Measurements from ENCODE around the gene BTBD1. TPM values are rescaled to one million over a fixed set of nuclear protein-coding genes. Genes with fewer than 3 reads are reported as not detected.

Gene BTBD1
- total and polyA plus RNA-seq, 8 donors, result 13.2 to 94.4 (median 44.9) TPM

GRCh38 chr15:83066034-83066733 is 868 bp downstream of the BTBD1 start:
- no peak for TF ChIP-seq CTCF (IDR thresholded peaks at IDR 0.05)
- intact Hi-C loops (cut with DNase I; ENCODE audit: low total_unique reads), result no loop called here
- H3K27ac ChIP-seq, result peak overlapping the region; percentile 96 to 100 (median 97)
- H3K9me3 ChIP-seq, result peaks cover 0 to 4% (median 0%) of the 10 kb centered on the region in 4 donors
- H3K36me3 ChIP-seq, result peaks cover 0 to 4% (median 2%) of the 10 kb centered on the region in 4 donors
- peak in 1 of 2 donors; percentile 25 for DNase-seq
- 1 to 6% (median 3%) methylated on average over 21 to 42 of the region's 42 CpGs for WGBS, 5 donors
- H3K4me1 ChIP-seq, result peaks cover 21 to 58% (median 55%) of the 10 kb centered on the region in 4 donors
- no peaks in the 10 kb centered on the region for H3K27me3 ChIP-seq
- peak overlapping the region; percentile 83 to 98 (median 94) for H3K4me3 ChIP-seq

- Histone ChIP-seq H3K9me3 (peaks cover 0 to 4% (median 0%) of the 10 kb centered on the region in 4 donors), H3K4me1 (peaks cover 21 to 60% (median 56%) of the 10 kb centered on the region in 4 donors), H3K27ac (peak overlapping the region in 1 of 5 donors; percentile 96), H3K4me3 (peak overlapping the region; percentile 83 to 98 (median 94)), H3K27me3 (no peaks in the 10 kb centered on the region), H3K36me3 (peaks cover 0 to 7% (median 2%) of the 10 kb centered on the region in 4 donors)
- no peak for TF ChIP-seq EP300 (IDR thresholded peaks at IDR 0.05)
- no peak for TF ChIP-seq CTCF (IDR thresholded peaks at IDR 0.05)
- TF ChIP-seq POLR2AphosphoS5 (IDR thresholded peaks at IDR 0.05), result no peak
- no peak for TF ChIP-seq POLR2A (IDR thresholded peaks at IDR 0.05)
- intact Hi-C loops (cut with DNase I; ENCODE audit: low total_unique reads), result no loop called here
- 8 to 20% (median 15%) methylated on average over 3 of the region's 3 CpGs for WGBS, 5 donors
- peak in 1 of 2 donors; percentile 5 for DNase-seq
Observed at GRCh38 chr15:83065431-83065830, 1.6 kb downstream of the BTBD1 start.

GRCh38 chr15:83064859-83065258 is 2.2 kb downstream of the BTBD1 start:
- H3K27me3 ChIP-seq, result no peaks in the 10 kb centered on the region
- H3K9me3 ChIP-seq, result peaks cover 0 to 4% (median 0%) of the 10 kb centered on the region in 4 donors
- WGBS, 5 donors, result 15 to 28% (median 24%) methylated on average over 4 of the region's 4 CpGs
- H3K4me3 ChIP-seq, result peak overlapping the region; percentile 83 to 98 (median 94)
- H3K4me1 ChIP-seq, result peaks cover 21 to 60% (median 56%) of the 10 kb centered on the region in 4 donors
- TF ChIP-seq CTCF (IDR thresholded peaks at IDR 0.05), result no peak
- TF ChIP-seq POLR2AphosphoS5 (IDR thresholded peaks at IDR 0.05), result no peak
- TF ChIP-seq POLR2A (IDR thresholded peaks at IDR 0.05), result no peak
- no peak for TF ChIP-seq EP300 (IDR thresholded peaks at IDR 0.05)
- peak in 1 of 2 donors; percentile 62 for DNase-seq
- intact Hi-C loops (cut with DNase I; ENCODE audit: low total_unique reads), result no loop called here
- peaks cover 0 to 7% (median 2%) of the 10 kb centered on the region in 4 donors for H3K36me3 ChIP-seq
- no peak overlapping the region for H3K27ac ChIP-seq

GRCh38 chr15:83063551-83063950 is 3.5 kb downstream of the BTBD1 start:
- WGBS, 5 donors, result 70 to 92% (median 87%) methylated on average over 4 of the region's 4 CpGs

More at GRCh38 chr15:83063551-83063950, 3.5 kb downstream of the BTBD1 start:
- intact Hi-C loops (cut with DNase I; ENCODE audit: low total_unique reads), result no loop called here
- peaks cover 0 to 12% (median 2%) of the 10 kb centered on the region in 4 donors for H3K36me3 ChIP-seq
- no peak for TF ChIP-seq POLR2AphosphoS5 (IDR thresholded peaks at IDR 0.05)
- no peak for TF ChIP-seq POLR2A (IDR thresholded peaks at IDR 0.05)
- no peak for TF ChIP-seq CTCF (IDR thresholded peaks at IDR 0.05)
- TF ChIP-seq EP300 (IDR thresholded peaks at IDR 0.05), result no peak
- H3K9me3 ChIP-seq, result no peaks in the 10 kb centered on the region
- peaks cover 21 to 71% (median 60%) of the 10 kb centered on the region in 4 donors for H3K4me1 ChIP-seq
- DNase-seq, result peak in 1 of 2 donors; percentile 9
- no peaks in the 10 kb centered on the region for H3K27me3 ChIP-seq
- H3K4me3 ChIP-seq, result peak overlapping the region in 2 of 4 donors; percentile 14 to 83
- H3K27ac ChIP-seq, result peak overlapping the region in 1 of 5 donors; percentile 12

Data from stomach (tissue), 9 donors.